HEK293T (cell line): ENCODE measurements around the gene MTM1.

Experiments used
- CTCF ChIA-PET: fragments of 350-600 bp; formaldehyde crosslinking; extraction: SDS; loops from one replicate; lab custom pipeline; 2021; ENCODE audit warnings: antibody characterized with exemption, inconsistent platforms; lab: Yijun Ruan, JAX
- POLR2A ChIA-PET: fragments of 350-600 bp; formaldehyde crosslinking; extraction: SDS; loops from one replicate; lab custom pipeline; 2020; ENCODE audit warnings: antibody characterized with exemption, inconsistent platforms; lab: Yijun Ruan, JAX
- DNase-seq: peaks from one replicate; pipeline ENCODE4 v3.0.0; 2012; ENCODE audit warnings: mixed read lengths; ENCODE audit errors: extremely low spot score
- ARNT ChIP-seq: fragments of 450-650 bp; IDR thresholded peaks from 2 replicates; pipeline ENCODE4 v1.6.1; 2017; ENCODE audit warnings: mild to moderate bottlenecking
- BHLHE40 ChIP-seq: fragments of 450-650 bp; IDR thresholded peaks from 2 replicates; pipeline ENCODE4 v1.6.1; 2016; ENCODE audit warnings: mild to moderate bottlenecking, moderate library complexity, borderline replicate concordance
- CTBP1 ChIP-seq: fragments of 450-650 bp; IDR thresholded peaks from 2 replicates; pipeline ENCODE4 v1.6.1; 2016; ENCODE audit warnings: borderline replicate concordance
- ELF4 ChIP-seq: fragments of 450-650 bp; IDR thresholded peaks from 2 replicates; pipeline ENCODE4 v1.6.1; 2017; ENCODE audit warnings: antibody characterized with exemption
- FOXA1 ChIP-seq: fragments of 450-650 bp; IDR thresholded peaks from 2 replicates; pipeline ENCODE4 v1.6.1; 2016; ENCODE audit warnings: mild to moderate bottlenecking
- FOXK2 ChIP-seq: fragments of 450-650 bp; IDR thresholded peaks from 2 replicates; pipeline ENCODE4 v1.6.1; 2016; ENCODE audit warnings: mild to moderate bottlenecking
- FOXM1 ChIP-seq: fragments of 450-650 bp; IDR thresholded peaks from 2 replicates; pipeline ENCODE4 v1.6.1; 2017; ENCODE audit warnings: mild to moderate bottlenecking, borderline replicate concordance
- HDGF ChIP-seq: fragments of 450-650 bp; IDR thresholded peaks from 2 replicates; pipeline ENCODE4 v1.6.1; 2017; ENCODE audit warnings: antibody characterized with exemption, borderline replicate concordance
- L3MBTL2 ChIP-seq: fragments of 450-650 bp; conservative IDR thresholded peaks from 2 replicates; pipeline ENCODE4 v1.6.1; 2016; ENCODE audit warnings: mild to moderate bottlenecking
- LEF1 ChIP-seq: fragments of 450-650 bp; IDR thresholded peaks from 2 replicates; pipeline ENCODE4 v1.6.1; 2017; ENCODE audit warnings: mild to moderate bottlenecking, borderline replicate concordance
- NFRKB ChIP-seq: fragments of 450-650 bp; IDR thresholded peaks from 2 replicates; pipeline ENCODE4 v1.6.1; 2016; ENCODE audit warnings: mild to moderate bottlenecking, moderate library complexity
- SP1 ChIP-seq: fragments of 450-650 bp; IDR thresholded peaks from 2 replicates; pipeline ENCODE4 v1.6.1; 2017
- SUZ12 ChIP-seq: fragments of 450-650 bp; IDR thresholded peaks from 2 replicates; pipeline ENCODE4 v1.6.1; 2016; ENCODE audit warnings: mild to moderate bottlenecking
- TARDBP ChIP-seq: fragments of 450-650 bp; IDR thresholded peaks from 2 replicates; pipeline ENCODE4 v1.6.1; 2016
- ZNF384 ChIP-seq: fragments of 450-650 bp; IDR thresholded peaks from 2 replicates; pipeline ENCODE4 v1.6.1; 2016
- TF ChIP-seq, protein P1 (sequence below): fragments of 450-650 bp; IDR thresholded peaks from 2 replicates; pipeline ENCODE4 v1.6.1; 2016

Gene MTM1

GRCh38 chrX:150663073-150663472 is 94.7 kb downstream of the MTM1 start:
- ChIA-PET CTCF (no interaction called here), POLR2A (no interaction called here)
- DNase-seq = no peak
- TF ChIP-seq L3MBTL2 = no peak
- TF ChIP-seq, protein P1, sequence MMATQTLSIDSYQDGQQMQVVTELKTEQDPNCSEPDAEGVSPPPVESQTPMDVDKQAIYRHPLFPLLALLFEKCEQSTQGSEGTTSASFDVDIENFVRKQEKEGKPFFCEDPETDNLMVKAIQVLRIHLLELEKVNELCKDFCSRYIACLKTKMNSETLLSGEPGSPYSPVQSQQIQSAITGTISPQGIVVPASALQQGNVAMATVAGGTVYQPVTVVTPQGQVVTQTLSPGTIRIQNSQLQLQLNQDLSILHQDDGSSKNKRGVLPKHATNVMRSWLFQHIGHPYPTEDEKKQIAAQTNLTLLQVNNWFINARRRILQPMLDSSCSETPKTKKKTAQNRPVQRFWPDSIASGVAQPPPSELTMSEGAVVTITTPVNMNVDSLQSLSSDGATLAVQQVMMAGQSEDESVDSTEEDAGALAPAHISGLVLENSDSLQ = no peak

GRCh38 chrX:150664290-150664689 is 95.9 kb downstream of the MTM1 start:
- CTCF ChIA-PET = no interaction called here
- no peak for TF ChIP-seq FOXA1
- no peak for DNase-seq
- POLR2A ChIA-PET = no interaction called here

DNA sequence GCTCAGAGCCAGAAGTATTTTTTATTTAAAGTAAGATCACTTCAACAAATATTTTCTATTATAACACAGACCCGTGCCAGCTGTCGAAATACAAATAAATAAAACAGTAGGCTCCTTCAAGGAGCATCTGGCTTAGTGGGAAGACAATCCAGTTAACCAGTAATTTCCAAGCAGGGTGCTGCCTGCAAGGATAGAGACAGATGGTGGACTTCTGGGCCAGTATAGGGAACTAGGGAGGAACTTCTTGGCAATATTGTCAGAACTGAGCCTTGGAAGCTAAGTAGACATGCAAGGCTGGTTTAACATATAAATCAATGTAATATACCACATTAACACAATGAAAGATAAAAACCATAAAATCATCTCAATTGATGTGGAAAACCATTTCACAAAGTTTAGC is 107.8 kb downstream of the MTM1 start:
- ChIA-PET CTCF (no interaction called here), POLR2A (interaction anchor here (1.3 kb wide), 1 partner anchor 28 kb away, joined by 3 read pairs; no protein-coding TSS in a partner anchor)
- TF ChIP-seq L3MBTL2 (no peak), NFRKB (no peak), CTBP1 (no peak), BHLHE40 (no peak), TARDBP (no peak)
- no peak for DNase-seq

GRCh38 chrX:150680974-150681373 is 112.6 kb downstream of the MTM1 start:
- ChIA-PET CTCF (no interaction called here), POLR2A (no interaction called here)
- peak; percentile 22 for DNase-seq
- TF ChIP-seq CTBP1 (no peak), L3MBTL2 (no peak), FOXK2 (no peak), HDGF (no peak), FOXA1 (no peak)

- DNase-seq = no peak
- POLR2A ChIA-PET = no interaction called here
- TF ChIP-seq FOXA1 (no peak), ARNT (no peak), FOXM1 (no peak), ZNF384 (no peak), L3MBTL2 (no peak), SP1 (no peak), NFRKB (no peak), TARDBP (no peak), HDGF (no peak), LEF1 (no peak), FOXK2 (no peak), BHLHE40 (no peak), CTBP1 (no peak), SUZ12 (no peak), ELF4 (no peak)
- TF ChIP-seq, protein P1 = no peak
- CTCF ChIA-PET = interaction anchor here (0.6 to 1.5 kb wide), 7 partner anchors 8 to 780 kb away, joined by 3 to 13 read pairs (median 5); partner anchors contain the start of gene MTMR1
These were observed 114.7 kb downstream of the MTM1 start for GRCh38 chrX:150683112-150683511.

DNA sequence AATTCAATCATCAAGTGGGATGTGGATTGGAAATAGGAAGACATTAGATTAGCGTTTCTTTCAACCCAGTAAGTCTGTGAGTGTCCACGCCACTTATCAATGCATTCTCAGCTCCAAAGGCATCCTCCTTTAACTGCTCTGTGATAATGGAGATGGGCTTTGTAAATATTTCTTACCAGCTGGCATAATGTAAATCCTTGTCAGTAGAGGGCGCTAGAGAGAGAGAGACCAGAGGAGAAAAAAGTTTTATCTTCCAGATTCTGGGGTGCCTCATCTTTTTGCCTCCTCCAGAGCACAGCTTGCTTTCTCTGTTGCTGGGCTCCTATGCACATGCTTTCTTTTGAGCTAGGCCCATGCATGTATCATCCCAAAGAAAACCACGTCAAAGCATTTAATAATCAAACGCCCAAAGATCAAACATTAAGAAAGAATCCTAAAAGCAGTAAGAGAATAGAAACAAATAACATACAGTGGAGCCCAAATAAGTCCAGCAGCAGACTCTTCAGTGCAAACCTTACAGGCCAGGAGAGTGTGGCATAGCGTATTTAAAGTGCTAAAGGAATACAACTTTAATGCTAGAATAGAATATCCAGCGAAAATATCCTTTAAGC is 115.2 kb downstream of the MTM1 start:
- DNase-seq = peak; percentile 55
- CTCF ChIA-PET = interaction anchor here (0.6 to 1.5 kb wide), 8 partner anchors 9 to 781 kb away, joined by 3 to 13 read pairs (median 4); partner anchors contain the start of gene MTMR1
- TF ChIP-seq TARDBP (no peak), ZNF384 (no peak), BHLHE40 (no peak), SP1 (no peak), FOXK2 (no peak), SUZ12 (no peak)
- TF ChIP-seq, protein P1 = no peak
- POLR2A ChIA-PET = no interaction called here

DNA sequence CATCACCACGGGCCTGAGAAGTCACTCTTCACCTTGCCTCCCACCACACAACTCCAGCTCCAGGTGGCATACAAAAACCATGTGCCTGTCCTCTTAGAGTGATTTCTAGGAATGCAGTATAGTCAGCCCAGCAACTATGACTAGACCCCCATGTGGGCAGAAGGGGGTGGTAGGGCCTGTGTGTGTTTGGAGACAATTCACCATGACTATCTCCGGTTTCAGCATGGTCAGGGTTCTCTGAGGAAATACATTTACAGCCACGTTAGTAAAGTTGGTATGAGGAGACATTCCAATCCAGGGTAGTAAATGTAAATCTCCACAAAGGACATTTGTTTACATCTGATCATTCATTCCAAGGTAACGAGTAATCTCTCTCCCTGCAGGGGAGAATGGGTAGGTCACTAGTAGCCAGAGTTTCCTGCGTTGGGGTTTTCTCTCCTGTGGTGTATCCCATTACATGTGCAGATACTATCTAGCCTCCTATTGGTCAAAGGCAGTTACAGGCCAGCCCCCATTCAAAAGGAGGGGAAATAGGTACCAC is 120.6 kb downstream of the MTM1 start:
- CTCF ChIA-PET = no interaction called here
- peak; percentile 15 for DNase-seq
- POLR2A ChIA-PET = no interaction called here

More for the DNA sequence above, 120.6 kb downstream of the MTM1 start:
- TF ChIP-seq FOXK2 = no peak
- TF ChIP-seq TARDBP = no peak
- TF ChIP-seq HDGF = no peak
- no peak for TF ChIP-seq ZNF384
- TF ChIP-seq L3MBTL2 = no peak
- TF ChIP-seq, protein P1 = no peak
- no peak for TF ChIP-seq ELF4
- TF ChIP-seq CTBP1 = no peak
- TF ChIP-seq LEF1 = no peak
- TF ChIP-seq SUZ12 = no peak
- TF ChIP-seq SP1 = no peak
